Upper lobe of left lung (tissue), 4 donors: ENCODE results near the gene CDC37L1.

Experiments used
- POLR2A ChIP-seq, 4 donors: fragments of 450-650 bp; IDR thresholded peaks; one replicate each; pipeline ENCODE4 v1.5.1; 2016 to 2017; ENCODE audit warnings: antibody characterized with exemption in 4 of 4, mild to moderate bottlenecking in 2 of 4
- TF ChIP-seq, protein P1 (sequence below), 6 experiments: fragments of 450-650 bp in 4 of 6; fragments of 200-600 bp in 2 of 6; sonication (generic) in 2 of 6; IDR thresholded peaks; one replicate each; pipeline ENCODE4 v1.5.1; 2016 to 2019; ENCODE audit warnings: antibody characterized with exemption in 6 of 6

DNA sequence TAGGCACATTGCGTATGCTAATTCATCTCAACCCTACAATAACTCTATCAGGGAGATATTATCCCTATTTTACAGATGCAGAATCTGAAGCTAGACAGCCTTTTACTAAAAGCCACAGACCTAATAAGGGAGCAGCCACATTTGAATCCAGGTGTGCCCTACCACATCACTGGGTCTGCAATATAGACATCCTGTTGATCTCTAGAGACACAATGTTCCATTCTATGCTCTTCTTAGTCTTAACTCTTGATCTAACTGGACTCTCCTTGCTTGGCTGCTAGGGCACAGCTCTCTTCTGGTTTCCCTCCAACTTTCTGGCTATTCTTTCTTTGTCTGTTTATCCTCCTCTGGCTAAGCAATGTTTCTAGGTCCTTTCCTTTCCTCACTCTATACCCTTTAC lies 11.7 kb upstream of the CDC37L1 start:
- TF ChIP-seq, protein P1, sequence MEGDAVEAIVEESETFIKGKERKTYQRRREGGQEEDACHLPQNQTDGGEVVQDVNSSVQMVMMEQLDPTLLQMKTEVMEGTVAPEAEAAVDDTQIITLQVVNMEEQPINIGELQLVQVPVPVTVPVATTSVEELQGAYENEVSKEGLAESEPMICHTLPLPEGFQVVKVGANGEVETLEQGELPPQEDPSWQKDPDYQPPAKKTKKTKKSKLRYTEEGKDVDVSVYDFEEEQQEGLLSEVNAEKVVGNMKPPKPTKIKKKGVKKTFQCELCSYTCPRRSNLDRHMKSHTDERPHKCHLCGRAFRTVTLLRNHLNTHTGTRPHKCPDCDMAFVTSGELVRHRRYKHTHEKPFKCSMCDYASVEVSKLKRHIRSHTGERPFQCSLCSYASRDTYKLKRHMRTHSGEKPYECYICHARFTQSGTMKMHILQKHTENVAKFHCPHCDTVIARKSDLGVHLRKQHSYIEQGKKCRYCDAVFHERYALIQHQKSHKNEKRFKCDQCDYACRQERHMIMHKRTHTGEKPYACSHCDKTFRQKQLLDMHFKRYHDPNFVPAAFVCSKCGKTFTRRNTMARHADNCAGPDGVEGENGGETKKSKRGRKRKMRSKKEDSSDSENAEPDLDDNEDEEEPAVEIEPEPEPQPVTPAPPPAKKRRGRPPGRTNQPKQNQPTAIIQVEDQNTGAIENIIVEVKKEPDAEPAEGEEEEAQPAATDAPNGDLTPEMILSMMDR (IDR thresholded peaks at IDR 0.05) = no peak
- no peak for TF ChIP-seq POLR2A (IDR thresholded peaks at IDR 0.05)
